SK-N-SH (cell line): ENCODE results near the gene KIF13A. TPM values are rescaled to one million over a fixed set of nuclear protein-coding genes. Genes with fewer than 3 reads are reported as not detected.

ENCODE experiments used
- CTCF ChIA-PET: fragments of 300-600, 350-600 bp; formaldehyde crosslinking; extraction: SDS; loops from one replicate; lab custom pipeline; 2021; lab: Yijun Ruan, JAX
- POLR2A ChIA-PET: fragments of 350-600 bp; sonication (Branson Sonifier 250); formaldehyde crosslinking; extraction: SDS; loops from one replicate; lab custom pipeline; 2020; ENCODE audit warnings: antibody characterized with exemption, inconsistent platforms; lab: Yijun Ruan, JAX
- DNase-seq: peaks from one replicate; pipeline ENCODE4 v3.0.0; 2012
- H2AFZ ChIP-seq: fragments of 200-600 bp; sonication (generic); 2 replicates; pipeline ENCODE4 v1.8.1; 2016; ENCODE audit warnings: antibody characterized with exemption, mild to moderate bottlenecking, low read depth
- H3F3A ChIP-seq: fragments of 200-600 bp; sonication (generic); replicated peaks from 2 replicates; pipeline ENCODE3; 2016; ENCODE audit warnings: antibody characterized with exemption, mild to moderate bottlenecking; ENCODE audit not compliant: insufficient read depth
- H3K27ac ChIP-seq, 2 experiments: fragments of 200-500 bp in 1 of 2; fragments of 200-600 bp in 1 of 2; sonication (Bioruptor generic) in 1 of 2; sonication (generic), shearing (Covaris generic) in 1 of 2; 2 replicates each; pipeline versions ENCODE4 v1.5.1 to v1.6.1; 2014 to 2016; ENCODE audit warnings: low read depth in 2 of 2, inconsistent platforms in 1 of 2, low read length in 1 of 2, mild to moderate bottlenecking in 1 of 2, mixed read lengths in 1 of 2
- H3K27me3 ChIP-seq: fragments of 200-600 bp; sonication (generic), shearing (Covaris generic); 2 replicates; pipeline ENCODE4 v1.6.1; 2016; ENCODE audit warnings: mixed run types; ENCODE audit not compliant: insufficient read depth
- H3K36me3 ChIP-seq, 2 experiments: fragments of 200-500 bp in 1 of 2; fragments of 200-600 bp in 1 of 2; sonication (Bioruptor generic) in 1 of 2; sonication (generic) in 1 of 2; replicated peaks in 1 of 2; 2 replicates each; pipeline versions ENCODE3 to v1.5.1; 2014 to 2016; ENCODE audit warnings: low read length in 1 of 2, mild to moderate bottlenecking in 1 of 2; ENCODE audit not compliant: insufficient read depth in 2 of 2, control insufficient read depth in 1 of 2
- H3K4me1 ChIP-seq, 2 experiments: fragments of 200-500 bp in 1 of 2; fragments of 200-600 bp in 1 of 2; sonication (Bioruptor generic) in 1 of 2; sonication (generic), shearing (Covaris generic) in 1 of 2; 2 replicates each; pipeline versions ENCODE4 v1.5.1 to v1.6.1; 2014 to 2016; ENCODE audit warnings: low read depth in 1 of 2, low read length in 1 of 2, mixed run types in 1 of 2; ENCODE audit not compliant: insufficient read depth in 2 of 2, control insufficient read depth in 1 of 2
- H3K4me2 ChIP-seq: fragments of 200-600 bp; sonication (generic), shearing (Covaris generic); 2 replicates; pipeline ENCODE4 v1.6.1; 2017; ENCODE audit warnings: mixed run types
- H3K4me3 ChIP-seq, 2 experiments: fragments of 200-500 bp in 1 of 2; fragments of 200-600 bp in 1 of 2; sonication (Bioruptor generic) in 1 of 2; sonication (generic), shearing (Covaris generic) in 1 of 2; 2 replicates each; pipeline versions ENCODE4 v1.5.1 to v1.8.1; 2014 to 2016; ENCODE audit warnings: low read depth in 2 of 2, inconsistent platforms in 1 of 2, low read length in 1 of 2, mild to moderate bottlenecking in 1 of 2, mixed read lengths in 1 of 2, moderate library complexity in 1 of 2
- H3K79me2 ChIP-seq: fragments of 200-600 bp; sonication (generic); 2 replicates; pipeline ENCODE4 v1.8.1; 2017; ENCODE audit warnings: mild to moderate bottlenecking; ENCODE audit not compliant: insufficient read depth
- H3K9ac ChIP-seq: fragments of 200-600 bp; sonication (generic); 2 replicates; pipeline ENCODE4 v1.6.1; 2017; ENCODE audit warnings: mixed run types
- H3K9me2 ChIP-seq: fragments of 200-600 bp; sonication (generic); 2 replicates; pipeline ENCODE4 v1.6.1; 2017; ENCODE audit warnings: mixed run types
- H3K9me3 ChIP-seq: fragments of 200-600 bp; sonication (generic); 2 replicates; pipeline ENCODE4 v1.6.1; 2017; ENCODE audit warnings: mixed run types, mild to moderate bottlenecking, moderate library complexity
- H4K20me1 ChIP-seq: fragments of 200-600 bp; sonication (generic); 2 replicates; pipeline ENCODE4 v1.6.1; 2017; ENCODE audit warnings: mild to moderate bottlenecking, mixed run types; ENCODE audit not compliant: insufficient read depth
- EP300 ChIP-seq, 2 experiments: IDR thresholded peaks; 2 replicates each; pipeline versions ENCODE4 v1.4.0 to v1.6.1; 2012; ENCODE audit warnings: borderline replicate concordance in 1 of 2, low read depth in 1 of 2, low read length in 1 of 2
- FOSL2 ChIP-seq: IDR thresholded peaks from 2 replicates; pipeline ENCODE4 v1.4.0; 2012; ENCODE audit warnings: low read depth, mild to moderate bottlenecking, moderate library complexity, borderline replicate concordance
- JUND ChIP-seq: IDR thresholded peaks from 2 replicates; pipeline ENCODE4 v1.4.0; 2012
- MAX ChIP-seq: IDR thresholded peaks from 2 replicates; pipeline ENCODE4 v1.4.0; 2012; ENCODE audit warnings: low read depth
- POLR2AphosphoS5 ChIP-seq: IDR thresholded peaks from 2 replicates; pipeline ENCODE4 v1.6.1; 2012; ENCODE audit warnings: low read depth, low read length
- RAD21 ChIP-seq: IDR thresholded peaks from 2 replicates; pipeline ENCODE4 v1.6.1; 2012; ENCODE audit warnings: mild to moderate bottlenecking, low read length
- RCOR1 ChIP-seq: fragments of 150-350 bp; IDR thresholded peaks from 2 replicates; pipeline ENCODE4 v1.6.1; 2017; ENCODE audit warnings: antibody characterized with exemption, low read length
- RXRA ChIP-seq: IDR thresholded peaks from 2 replicates; pipeline ENCODE4 v1.4.0; 2012; ENCODE audit warnings: low read depth, mild to moderate bottlenecking, borderline replicate concordance
- SIN3A ChIP-seq: IDR thresholded peaks from 2 replicates; pipeline ENCODE4 v1.6.1; 2012; ENCODE audit warnings: low read depth, mild to moderate bottlenecking, low read length, moderate library complexity, borderline replicate concordance
- TAF1 ChIP-seq: IDR thresholded peaks from 2 replicates; pipeline ENCODE4 v1.6.1; 2012; ENCODE audit warnings: low read depth, mild to moderate bottlenecking, low read length, moderate library complexity, borderline replicate concordance
- TCF12 ChIP-seq: IDR thresholded peaks from 2 replicates; pipeline ENCODE4 v1.4.0; 2012
- WGBS: methylation state at CpG from one replicate; pipeline ENCODE4 v1.1.6; 2017; ENCODE audit warnings: low lambda C conversion rate; 5-methylcytosine and 5-hydroxymethylcytosine counted together
- polyA plus RNA-seq, 3 experiments: library from polyadenylated mRNA; depleted of rRNA; stranded (reverse); fragments of >200 nt; gene quantifications; 2 replicates each; pipeline ENCODE4 v1.2.3, GENCODE V29; 2012

KIF13A gene
- polyA plus RNA-seq, 1 of the 3 experiments (the other 2 are of a cell fraction): 18.2 TPM

- Histone ChIP-seq H3K4me3 (no peak overlapping the region; a peak in 1 of 4 replicates), H4K20me1 (no peaks in the 10 kb centered on the region), H3K9ac (peak overlapping the region; percentile 18; the same call in 1 of the 2 replicates), H3K36me3 (no peaks in the 10 kb centered on the region), H3K9me3 (no peaks in the 10 kb centered on the region)
- TF ChIP-seq EP300 (IDR thresholded peaks at IDR 0.05; ENCODE audit: borderline replicate concordance in 1 of 2, low read depth in 1 of 2, low read length in 1 of 2) (peak in 1 of 2 experiments; percentile 31; a peak in 1 of 4 replicates), FOSL2 (peak; percentile 99), TCF12 (peak; percentile 71; the same call in 1 of the 2 replicates), SIN3A (0 out of 2 replicates have a peak, but pooled peaks have one; percentile 36), TAF1 (0 out of 2 replicates have a peak, but pooled peaks have one; percentile 13), RAD21 (no peak), RCOR1 (no peak), RXRA (no peak), MAX (peak; percentile 68), JUND (peak; percentile 97)
- TF ChIP-seq, all 33 proteins: peak for 7
- ChIA-PET POLR2A (no interaction called here), CTCF (interaction anchor here (1.0 kb wide), 1 partner anchor 8 kb away, joined by 3 read pairs; the partner anchor contains the start of gene NUP153)
- Histone ChIP-seq H3K27me3 (no peaks in the 10 kb centered on the region), H3K4me2 (peak overlapping the region; percentile 59; the same call in 1 of the 2 replicates), H3K79me2 (no peaks in the 10 kb centered on the region), H3F3A (peaks cover 20% of the 10 kb centered on the region), H3K4me1 (peaks cover 0 to 17% of the 10 kb centered on the region in 2 experiments; a peak in 2 of 4 replicates), H2AFZ (peak overlapping the region; percentile 80), H3K27ac (peak overlapping the region; percentile 43 to 82; a peak in 3 of 4 replicates), H3K9me2 (no peaks in the 10 kb centered on the region)
- 54% methylated on average over 10 of the region's 10 CpGs for WGBS
- no peak for DNase-seq
Observed at GRCh38 chr6:17714879-17715851, 272.3 kb downstream of the KIF13A start.

- H3K79me2 ChIP-seq: no peaks in the 10 kb centered on the region
- no peaks in the 10 kb centered on the region for H3K9me2 ChIP-seq
- peak overlapping the region in 1 of 2 experiments; percentile 82; a peak in 1 of 4 replicates for H3K27ac ChIP-seq
- 0 out of 2 replicates have a peak overlapping the region, but pooled peaks have one; percentile 59 for H3K4me2 ChIP-seq
- no peak overlapping the region for H3K4me3 ChIP-seq
- H3K4me1 ChIP-seq: peaks cover 0 to 17% of the 10 kb centered on the region in 2 experiments; a peak in 2 of 4 replicates
- no peaks in the 10 kb centered on the region for H4K20me1 ChIP-seq
- no peaks in the 10 kb centered on the region for H3K27me3 ChIP-seq
- peaks cover 20% of the 10 kb centered on the region for H3F3A ChIP-seq
- no peak for TF ChIP-seq POLR2AphosphoS5
- POLR2A ChIA-PET: no interaction called here
- no peaks in the 10 kb centered on the region for H3K36me3 ChIP-seq
- CTCF ChIA-PET: no interaction called here
- H3K9ac ChIP-seq: no peak overlapping the region
- H2AFZ ChIP-seq: 0 out of 2 replicates have a peak overlapping the region, but pooled peaks have one; percentile 80
- no peaks in the 10 kb centered on the region for H3K9me3 ChIP-seq
- DNase-seq: no peak
Observed at GRCh38 chr6:17714177-17714576, 273.3 kb downstream of the KIF13A start.
